Retinal pigment epithelial cell (primary cell): Measurements from ENCODE around the gene METTL1.
"Not testable (repeated sequence)": the region's sequence is repeated elsewhere in the genome, so short reads cannot be mapped to it uniquely, and the experiment has no call there.

Experiments
- DNase-seq: peaks from one replicate; pipeline ENCODE4 v3.0.0-alpha.2; 2010; ENCODE audit warnings: low read depth
- H3K4me3 ChIP-seq: 2 replicates; pipeline ENCODE4 v1.5.1; 2011; ENCODE audit warnings: mild to moderate bottlenecking, low read length, control low read depth, moderate library complexity
- TF ChIP-seq, protein P1 (sequence below): conservative IDR thresholded peaks from 2 replicates; pipeline ENCODE4 v1.5.1; 2011; ENCODE audit warnings: low read depth, low read length, control low read depth, inconsistent platforms

The METTL1 gene

DNA sequence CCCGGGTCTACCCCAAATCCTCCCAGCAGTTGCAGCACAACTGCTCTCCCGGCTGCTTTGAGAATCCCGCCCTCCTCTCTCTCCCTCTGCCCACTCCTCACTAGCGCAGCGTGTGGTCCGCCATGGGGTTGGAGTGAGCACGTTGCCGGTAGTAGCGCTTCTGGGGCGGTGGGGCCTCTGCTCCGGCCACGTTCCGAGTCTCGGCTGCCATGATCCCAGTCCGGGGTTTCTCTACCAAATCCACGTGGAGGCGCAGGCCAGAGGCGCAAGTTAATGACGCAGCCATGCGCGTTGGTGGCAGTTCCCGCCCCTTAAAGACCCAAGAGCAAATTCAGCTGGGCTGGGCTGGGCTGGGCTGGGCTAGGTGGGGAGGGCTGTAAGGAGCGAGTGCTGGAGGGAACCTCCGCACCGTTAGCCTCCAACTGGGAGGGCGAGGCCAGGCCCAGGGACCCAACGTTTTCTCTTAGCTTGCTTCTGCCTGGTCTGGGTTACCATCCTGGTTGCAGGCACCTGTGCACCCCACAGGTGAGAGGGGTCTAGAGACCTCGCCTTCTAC is at the start of gene METTL1:
Gene METTL1 (minus strand): TSS at position 233 of the 556 bp plus-strand sequence. CDS start 22 bp downstream, at position 211.
- H3K4me3 ChIP-seq: peak within 1 kb of the TSS; percentile 93
- DNase-seq: peak; percentile 88
- TF ChIP-seq, protein P1, sequence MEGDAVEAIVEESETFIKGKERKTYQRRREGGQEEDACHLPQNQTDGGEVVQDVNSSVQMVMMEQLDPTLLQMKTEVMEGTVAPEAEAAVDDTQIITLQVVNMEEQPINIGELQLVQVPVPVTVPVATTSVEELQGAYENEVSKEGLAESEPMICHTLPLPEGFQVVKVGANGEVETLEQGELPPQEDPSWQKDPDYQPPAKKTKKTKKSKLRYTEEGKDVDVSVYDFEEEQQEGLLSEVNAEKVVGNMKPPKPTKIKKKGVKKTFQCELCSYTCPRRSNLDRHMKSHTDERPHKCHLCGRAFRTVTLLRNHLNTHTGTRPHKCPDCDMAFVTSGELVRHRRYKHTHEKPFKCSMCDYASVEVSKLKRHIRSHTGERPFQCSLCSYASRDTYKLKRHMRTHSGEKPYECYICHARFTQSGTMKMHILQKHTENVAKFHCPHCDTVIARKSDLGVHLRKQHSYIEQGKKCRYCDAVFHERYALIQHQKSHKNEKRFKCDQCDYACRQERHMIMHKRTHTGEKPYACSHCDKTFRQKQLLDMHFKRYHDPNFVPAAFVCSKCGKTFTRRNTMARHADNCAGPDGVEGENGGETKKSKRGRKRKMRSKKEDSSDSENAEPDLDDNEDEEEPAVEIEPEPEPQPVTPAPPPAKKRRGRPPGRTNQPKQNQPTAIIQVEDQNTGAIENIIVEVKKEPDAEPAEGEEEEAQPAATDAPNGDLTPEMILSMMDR: no peak

DNA sequence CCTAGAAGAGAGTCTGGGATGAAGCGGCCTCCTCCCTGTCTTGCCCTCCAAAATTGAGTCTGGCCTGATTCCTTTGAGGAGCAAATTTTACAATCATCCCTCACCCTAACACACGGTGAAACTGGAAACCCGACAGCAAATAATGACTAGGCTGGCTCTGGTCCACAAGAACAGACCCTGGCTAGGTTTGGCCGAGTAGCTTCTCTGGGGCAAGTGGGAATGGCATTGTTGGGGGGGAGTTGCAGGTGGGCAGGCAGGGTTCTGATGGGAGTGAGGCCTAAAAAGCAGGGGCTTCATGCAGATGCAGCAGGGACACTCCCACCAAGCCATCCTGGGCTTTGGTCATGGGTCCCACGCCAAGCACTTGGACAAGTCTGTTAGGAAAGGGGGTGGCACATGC is 49.1 kb upstream of the METTL1 start:
- DNase-seq, H3K4me3 ChIP-seq: not testable (repeated sequence)

DNA sequence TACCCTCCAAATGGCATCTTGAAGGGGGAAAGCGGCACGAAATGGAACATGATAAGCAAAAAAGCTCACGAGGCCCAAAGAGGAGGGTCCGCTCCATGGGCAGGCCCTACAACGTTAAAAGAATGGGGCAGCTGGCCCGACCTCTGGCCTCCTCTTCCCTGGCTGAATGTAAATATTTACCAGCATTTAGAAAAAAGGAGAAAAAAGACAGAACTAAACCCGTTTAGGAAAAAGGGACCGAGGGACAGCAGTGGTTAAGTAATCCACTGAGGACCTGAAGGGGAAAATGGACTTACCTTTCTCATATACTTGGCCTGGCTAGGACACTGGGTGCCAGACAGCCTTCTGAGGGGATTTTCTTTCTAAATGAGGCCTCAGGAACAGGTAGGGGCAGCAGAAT is 48.2 kb upstream of the METTL1 start:
- not testable (repeated sequence) for DNase-seq, H3K4me3 ChIP-seq

DNA sequence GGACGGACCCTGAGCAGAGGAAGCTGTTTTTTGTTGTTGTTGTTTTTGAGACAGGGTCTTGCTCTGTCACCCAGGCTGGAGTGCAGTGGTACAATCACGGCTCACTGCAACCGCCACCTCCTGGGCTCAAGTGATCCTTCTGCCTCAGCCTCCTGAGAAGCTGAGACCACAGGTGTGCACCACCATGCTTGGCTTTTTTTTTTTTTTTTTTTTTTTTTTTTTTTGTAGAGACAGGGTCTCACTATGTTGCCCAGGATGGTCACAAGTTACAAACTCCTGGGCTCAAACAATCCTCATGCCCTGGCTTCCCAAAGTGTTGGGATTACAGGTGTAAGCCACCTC is 46.1 kb upstream of the METTL1 start:
- not testable (repeated sequence) for H3K4me3 ChIP-seq, DNase-seq

DNA sequence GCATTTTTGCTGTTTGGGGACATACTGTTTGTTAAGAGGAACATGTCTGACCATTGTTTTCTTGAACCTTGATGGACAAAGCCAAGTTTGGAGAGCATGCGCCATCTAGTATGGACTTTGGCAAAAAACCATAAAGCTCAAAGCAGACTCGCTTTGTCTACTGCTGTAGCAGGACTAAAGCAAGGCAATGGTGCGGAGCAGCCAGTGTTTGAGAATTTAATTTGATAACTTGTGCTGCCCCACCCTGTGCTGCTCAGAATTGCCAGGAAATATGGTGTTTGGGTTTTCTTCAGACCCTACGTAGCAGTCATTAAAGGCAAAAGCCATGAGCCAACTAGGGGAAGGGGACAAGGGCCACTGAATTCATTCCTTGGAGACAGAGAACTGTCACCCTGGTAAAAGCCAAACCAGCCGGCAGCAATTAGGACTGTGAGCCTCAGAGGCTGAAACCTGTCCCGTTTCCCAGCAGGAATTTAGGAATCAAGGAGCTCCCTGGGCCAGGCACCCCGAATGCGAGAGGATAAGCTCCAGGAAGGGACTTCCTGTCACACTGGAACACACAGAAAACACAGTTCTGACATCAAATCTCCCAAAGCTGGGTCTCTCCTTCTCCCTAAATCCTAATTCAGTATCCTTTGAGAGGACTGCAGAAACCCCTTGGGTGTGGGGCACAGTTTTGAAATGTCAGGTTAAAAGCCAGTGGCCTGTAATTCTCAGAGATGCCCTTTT is 45.5 kb upstream of the METTL1 start:
- TF ChIP-seq, protein P1: no peak
- no peak for DNase-seq

DNA sequence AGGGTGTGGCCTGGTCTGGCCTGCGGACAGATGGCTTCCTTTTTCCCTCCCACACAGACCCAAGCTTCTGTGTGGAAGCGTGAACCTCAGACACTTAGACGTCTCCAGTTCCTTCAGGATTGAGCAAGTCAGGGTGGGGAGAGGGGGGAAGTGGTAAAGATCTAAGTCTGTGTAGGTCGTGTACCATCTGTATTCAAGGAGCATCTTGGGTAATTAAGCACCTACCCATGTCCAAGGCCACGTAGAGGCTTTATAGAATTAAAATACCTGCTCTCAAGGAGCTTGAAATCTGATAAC is 44.9 kb upstream of the METTL1 start:
- TF ChIP-seq, protein P1: no peak
- DNase-seq: no peak
- H3K4me3 ChIP-seq: no peak overlapping the region

More for the DNA sequence above, 45.5 kb upstream of the METTL1 start:
- H3K4me3 ChIP-seq: no peak overlapping the region

DNA sequence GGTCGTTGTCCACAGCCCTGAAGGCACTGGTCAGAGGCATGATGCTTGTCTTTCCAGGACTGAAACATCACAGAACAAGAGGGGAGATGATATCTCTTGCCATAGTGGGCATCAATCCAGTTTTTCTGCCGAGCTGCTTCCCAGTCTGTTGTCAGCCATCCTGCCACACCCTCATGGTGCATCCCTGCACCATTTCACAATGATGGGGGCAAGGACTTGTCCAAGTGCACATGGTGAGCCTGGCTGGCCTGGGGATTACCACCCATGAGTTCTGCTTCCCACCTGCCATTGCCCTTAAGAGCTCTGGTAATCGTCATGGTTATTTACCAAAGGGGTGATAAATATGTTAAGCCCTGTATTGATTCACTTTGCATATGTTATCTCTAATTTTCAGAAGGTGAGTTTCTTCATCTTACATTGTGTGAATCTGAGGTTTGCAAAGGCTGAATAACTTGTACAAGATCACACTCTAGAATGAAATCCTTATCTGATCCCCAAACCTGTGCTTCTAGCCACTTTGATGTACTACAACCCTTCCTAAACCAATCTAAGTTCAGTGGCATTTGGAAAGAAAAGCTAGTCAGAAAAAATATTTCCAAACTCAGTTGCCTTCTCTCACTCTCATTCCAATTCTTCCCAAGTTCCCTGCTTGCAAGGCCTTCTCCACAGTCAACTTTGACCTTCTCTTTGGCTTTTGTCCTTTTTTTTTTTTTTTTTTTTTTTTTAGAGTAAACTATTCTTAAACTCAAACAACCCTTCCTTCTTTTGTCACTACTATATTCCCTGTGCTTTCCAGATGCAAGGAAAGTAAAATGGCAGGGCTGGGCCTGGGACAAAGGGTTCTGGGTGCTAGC is 44.3 kb upstream of the METTL1 start:
- H3K4me3 ChIP-seq: no peak overlapping the region
- TF ChIP-seq, protein P1: no peak
- DNase-seq: no peak

DNA sequence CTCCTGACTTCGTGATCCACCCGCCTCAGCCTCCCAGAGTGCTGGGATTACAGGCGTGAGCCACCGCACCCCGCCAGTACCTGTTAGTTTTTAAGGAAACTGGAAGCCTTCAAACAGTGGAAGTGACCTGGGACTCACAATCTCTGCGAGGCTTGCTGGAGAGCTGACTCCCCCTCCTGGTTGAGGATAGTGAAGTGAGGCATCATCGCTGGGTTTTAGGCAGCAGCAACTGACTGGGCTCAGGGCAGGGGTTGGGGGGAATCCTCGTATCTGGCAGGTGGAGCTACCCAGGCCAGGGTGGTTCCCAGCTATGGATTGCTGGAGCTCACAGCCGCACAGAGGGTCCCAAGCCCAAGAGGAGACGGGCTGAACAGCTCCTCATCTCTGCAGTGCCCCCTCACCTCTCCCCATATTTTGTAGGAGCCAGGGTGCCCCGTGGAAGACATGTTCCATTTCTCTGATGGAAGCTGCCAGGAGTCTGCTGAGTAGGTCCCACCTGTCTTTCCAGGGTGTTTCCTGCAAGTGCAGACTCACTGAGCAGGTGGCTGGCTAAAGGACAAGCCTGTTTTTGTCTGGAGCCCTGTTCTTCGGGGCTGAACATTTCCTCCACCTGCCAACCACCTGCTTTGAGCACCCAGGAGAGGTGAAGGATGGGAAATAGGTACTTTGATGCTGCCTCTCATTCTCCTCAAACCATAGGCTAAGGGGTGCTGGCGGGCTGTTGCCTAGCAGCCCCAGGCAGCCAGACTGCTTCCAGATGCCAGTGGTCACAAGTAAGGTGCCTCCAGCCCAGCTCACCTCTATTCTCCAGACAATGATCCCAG is 43.5 kb upstream of the METTL1 start:
- no peak overlapping the region for H3K4me3 ChIP-seq
- TF ChIP-seq, protein P1: peak; percentile 14
- DNase-seq: no peak
